ENCODE measurements around the gene FOXO3. TPM values are rescaled to one million over a fixed set of nuclear protein-coding genes. Genes with fewer than 3 reads are reported as not detected.

The FOXO3 gene
- total and polyA plus RNA-seq, 2 of the 8 experiments (the other 6 are each of a cell fraction or from before 2014, with no cell fraction given) = 13.1 to 19.3 TPM

- ChIA-PET CTCF (ENCODE audit: partially characterized antibody) (interaction anchor here (1.1 kb wide), 2 partner anchors 11 to 27 kb away, joined by 3 read pairs; no protein-coding TSS in a partner anchor), POLR2A (ENCODE audit: partially characterized antibody) (interaction anchor here (1.0 kb wide), 1 partner anchor 11 kb away, joined by 3 read pairs; no protein-coding TSS in a partner anchor)
- no peak overlapping the region for H2BK20ac ChIP-seq (ENCODE audit: low read length)
- TF ChIP-seq POLR2A (IDR thresholded peaks at IDR 0.05; ENCODE audit: control extremely low read depth in 1 of 2, low read depth in 2 of 2, low read length in 2 of 2) (no peak), RFX5 (IDR thresholded peaks at IDR 0.05; ENCODE audit: borderline replicate concordance, low read depth, low read length) (no peak), ZNF274 (IDR thresholded peaks at IDR 0.05; ENCODE audit: borderline replicate concordance, extremely low read depth, low read length) (no peak), SRF (IDR thresholded peaks at IDR 0.05; ENCODE audit: low read depth, low read length) (no peak), EP300 (IDR thresholded peaks at IDR 0.05; ENCODE audit: borderline replicate concordance in 1 of 2, low read depth in 2 of 2, low read length in 2 of 2) (no peak), CHD2 (IDR thresholded peaks at IDR 0.05; ENCODE audit: low read length) (no peak), TAF1 (IDR thresholded peaks at IDR 0.05; ENCODE audit: low read depth, low read length) (no peak), ATF2 (IDR thresholded peaks at IDR 0.05; ENCODE audit: low read length) (no peak), MAX (IDR thresholded peaks at IDR 0.05) (no peak), HDAC2 (IDR thresholded peaks at IDR 0.05; ENCODE audit: borderline replicate concordance in 1 of 2, low read depth in 2 of 2, low read length in 2 of 2) (no peak), SUZ12 (IDR thresholded peaks at IDR 0.05; ENCODE audit: low read length) (no peak)
These were observed 136.9 kb downstream of the FOXO3 start for GRCh38 chr6:108697561-108698161.

More at GRCh38 chr6:108697561-108698161, 136.9 kb downstream of the FOXO3 start:
- Histone ChIP-seq H4K20me1 (replicated peaks in 1 of 2; ENCODE audit: control insufficient read depth in 1 of 2, insufficient read depth in 2 of 2, low read length in 2 of 2) (no peaks in the 10 kb centered on the region), H3K4me1 (replicated peaks in 1 of 4; ENCODE audit: control insufficient read depth in 3 of 4, insufficient read depth in 4 of 4, low read length in 3 of 4) (peaks cover 0 to 8% (median 4%) of the 10 kb centered on the region in 4 experiments; a peak in 4 of 7 replicates), H2BK15ac (ENCODE audit: low read length) (no peak overlapping the region), H3K27ac (ENCODE audit: low read depth, low read length) (no peak overlapping the region), H3K14ac (ENCODE audit: insufficient read length) (no peak overlapping the region), H3K18ac (ENCODE audit: extremely low read depth, low read length) (no peak overlapping the region), H3K4ac (replicated peaks; ENCODE audit: insufficient read length, low read depth, low read length) (no peak overlapping the region), H2BK5ac (ENCODE audit: low read depth, low read length) (no peak overlapping the region), H2AK5ac (ENCODE audit: low read depth, low read length) (no peak overlapping the region), H3K79me1 (ENCODE audit: low read depth, low read length) (no peaks in the 10 kb centered on the region), H4K5ac (ENCODE audit: insufficient read length, low read depth, low read length) (no peak overlapping the region), H3K36me3 (ENCODE audit: control insufficient read depth in 2 of 4, insufficient read depth in 4 of 4, low read length in 3 of 4) (0 out of 8 replicates have a peak, but pooled peaks cover 0 to 4% (median 0%) of the 10 kb centered on the region in 4 experiments), H2BK12ac (ENCODE audit: low read depth, low read length) (no peak overlapping the region), H3K9ac (replicated peaks in 1 of 4; ENCODE audit: extremely low read depth in 1 of 4, low read depth in 3 of 4, low read length in 3 of 4) (no peak overlapping the region), H3K23ac (ENCODE audit: insufficient read length) (no peak overlapping the region), H3K79me2 (ENCODE audit: control insufficient read depth in 1 of 2, insufficient read depth in 2 of 2, low read length in 2 of 2) (no peaks in the 10 kb centered on the region), H3K9me3 (ENCODE audit: insufficient read depth in 2 of 2, low read depth in 1 of 2, low read length in 1 of 2) (peaks cover 6 to 10% of the 10 kb centered on the region in 2 experiments; a peak in 2 of 4 replicates), H2AFZ (ENCODE audit: low read length) (no peak overlapping the region), H2BK120ac (replicated peaks; ENCODE audit: low read depth, low read length) (no peak overlapping the region), H3K23me2 (ENCODE audit: low read depth, low read length) (no peaks in the 10 kb centered on the region), H3K4me2 (ENCODE audit: insufficient read depth in 1 of 2, low read depth in 2 of 2, low read length in 2 of 2) (no peak overlapping the region), H3K27me3 (replicated peaks in 1 of 4; ENCODE audit: control insufficient read depth in 3 of 4, extremely low read depth in 1 of 4, insufficient read depth in 3 of 4, low read length in 3 of 4) (no peaks in the 10 kb centered on the region), H3K56ac (replicated peaks; ENCODE audit: insufficient read length, low read depth, low read length) (no peak overlapping the region), H4K8ac (ENCODE audit: extremely low read depth, insufficient read depth, low read length) (no peak overlapping the region; the same call in 1 of the 2 replicates), H4K91ac (replicated peaks; ENCODE audit: insufficient read length, low read length) (no peak overlapping the region), H3K4me3 (ENCODE audit: extremely low read depth in 1 of 4, insufficient read depth in 2 of 4, low read depth in 3 of 4, low read length in 4 of 4) (no peak overlapping the region)
- FAIRE-seq = no peak
- DNase-seq (ENCODE audit: low read depth in 1 of 2, low spot score in 2 of 2) = no peak
- 91% methylated on average over 15 of the region's 15 CpGs; no CpG with 5 or more reads in 1 of the 2 experiments for WGBS, 2 experiments (ENCODE audit: extremely low coverage in 1 of 2, insufficient coverage in 1 of 2, insufficient read length in 1 of 2, insufficient replicate concordance in 2 of 2, low coverage in 1 of 2, low lambda C conversion rate in 2 of 2, missing lambda C conversion rate in 1 of 2)
